Measurements from ENCODE around the gene WDR86. TPM values are rescaled to one million over a fixed set of nuclear protein-coding genes. Genes with fewer than 3 reads are reported as not detected.

WDR86 gene
- total RNA-seq, 1 experiment from 2014 or later, result 8.1 TPM

GRCh38 chr7:151348970-151349369 lies 60.9 kb downstream of the WDR86 start:
- H3K4me2 ChIP-seq (ENCODE audit: insufficient read depth, insufficient read length, low read length), result no peak overlapping the region
- WGBS (ENCODE audit: extremely low coverage, insufficient read length, low lambda C conversion rate), result no CpG with 5 or more reads among the region's 4 CpGs
- no peak for TF ChIP-seq CTCF (conservative IDR thresholded peaks at IDR 0.05)
- no peak overlapping the region for H2BK12ac ChIP-seq (ENCODE audit: insufficient read length, low read depth, low read length)
- no peak overlapping the region for H2BK15ac ChIP-seq (ENCODE audit: low read depth, low read length)
- Mint-ChIP-seq H3K4me1 (peaks cover 0 to 4% of the 10 kb centered on the region in 2 experiments; a peak in 1 of 4 replicates), H3K36me3 (ENCODE audit: insufficient read depth in 1 of 3, low read depth in 3 of 3) (peaks cover 6 to 72% (median 57%) of the 10 kb centered on the region in 3 experiments; a peak in 6 of 7 replicates), H3K27ac (no peak overlapping the region), H3K27me3 (ENCODE audit: low read depth) (no peaks in the 10 kb centered on the region), H3K9me3 (no peaks in the 10 kb centered on the region), H3K4me3 (no peak overlapping the region)
- H4K91ac ChIP-seq (ENCODE audit: insufficient read length, low read depth, low read length), result no peak overlapping the region
- H4K20me1 ChIP-seq (ENCODE audit: control insufficient read depth, insufficient read depth, insufficient read length), result no peaks in the 10 kb centered on the region
- H2BK5ac ChIP-seq (ENCODE audit: insufficient read length, low read length), result no peak overlapping the region
- H3K27ac ChIP-seq (ENCODE audit: insufficient read length, low read depth, low read length), result no peak overlapping the region
- no peak overlapping the region for H3K14ac ChIP-seq (ENCODE audit: insufficient read depth, low read length)
- no peak overlapping the region for H2BK120ac ChIP-seq (ENCODE audit: low read depth, low read length, poor library complexity, severe bottlenecking)
- no peak overlapping the region for H3K18ac ChIP-seq (ENCODE audit: insufficient read length, low read depth, low read length)
- no peak overlapping the region for H3K9ac ChIP-seq (ENCODE audit: extremely low read depth, insufficient read length, low read length)
- H2BK20ac ChIP-seq (ENCODE audit: low read depth, low read length, poor library complexity, severe bottlenecking), result no peak overlapping the region
- no peak overlapping the region for H2AFZ ChIP-seq (ENCODE audit: low read length)
- no peak overlapping the region for H4K8ac ChIP-seq (replicated peaks; ENCODE audit: insufficient read length, low read depth, low read length)
- H3K56ac ChIP-seq (ENCODE audit: insufficient read length, low read depth, low read length), result no peak overlapping the region
- DNase-seq, result no peak
- no peaks in the 10 kb centered on the region for H3K23me2 ChIP-seq (ENCODE audit: insufficient read length, low read depth, low read length, poor library complexity, severe bottlenecking)
- H2AK5ac ChIP-seq (ENCODE audit: insufficient read length, low read length), result no peak overlapping the region
- no peaks in the 10 kb centered on the region for H3K4me1 ChIP-seq (ENCODE audit: insufficient read depth, low read length)
- no peaks in the 10 kb centered on the region for H3K79me1 ChIP-seq (ENCODE audit: insufficient read depth, low read depth, low read length, poor library complexity, severe bottlenecking)
- H3K79me2 ChIP-seq (ENCODE audit: insufficient read depth, low read length), result no peaks in the 10 kb centered on the region
- H3K4ac ChIP-seq (ENCODE audit: low read depth, low read length), result no peak overlapping the region
- no peak overlapping the region for H4K5ac ChIP-seq (ENCODE audit: insufficient read length, low read depth, low read length)
- H3T11ph ChIP-seq (ENCODE audit: low read length), result no peak overlapping the region
- no peaks in the 10 kb centered on the region for H3K9me3 ChIP-seq (ENCODE audit: control insufficient read depth, low read depth, low read length)
- H3K23ac ChIP-seq (ENCODE audit: insufficient read length, low read depth, low read length), result no peak overlapping the region
- H3K27me3 ChIP-seq (ENCODE audit: insufficient read depth, low read length), result no peaks in the 10 kb centered on the region
